GM18498 (cell line): Measurements from ENCODE around the gene LENG8.
A peak's percentile ranks its signal among the peaks of the same experiment; 100 is the strongest.
"Not testable (repeated sequence)": the region's sequence is repeated elsewhere in the genome, so short reads cannot be mapped to it uniquely, and the experiment has no call there.

Experiments used
- ATAC-seq: cut with Tn5 transposase; IDR thresholded peaks from one replicate; pipeline ENCODE4 v1.9.1; 2021; ENCODE audit warnings: mild to moderate bottlenecking, moderate library complexity; ENCODE audit not compliant: unreplicated experiment

The LENG8 gene

DNA sequence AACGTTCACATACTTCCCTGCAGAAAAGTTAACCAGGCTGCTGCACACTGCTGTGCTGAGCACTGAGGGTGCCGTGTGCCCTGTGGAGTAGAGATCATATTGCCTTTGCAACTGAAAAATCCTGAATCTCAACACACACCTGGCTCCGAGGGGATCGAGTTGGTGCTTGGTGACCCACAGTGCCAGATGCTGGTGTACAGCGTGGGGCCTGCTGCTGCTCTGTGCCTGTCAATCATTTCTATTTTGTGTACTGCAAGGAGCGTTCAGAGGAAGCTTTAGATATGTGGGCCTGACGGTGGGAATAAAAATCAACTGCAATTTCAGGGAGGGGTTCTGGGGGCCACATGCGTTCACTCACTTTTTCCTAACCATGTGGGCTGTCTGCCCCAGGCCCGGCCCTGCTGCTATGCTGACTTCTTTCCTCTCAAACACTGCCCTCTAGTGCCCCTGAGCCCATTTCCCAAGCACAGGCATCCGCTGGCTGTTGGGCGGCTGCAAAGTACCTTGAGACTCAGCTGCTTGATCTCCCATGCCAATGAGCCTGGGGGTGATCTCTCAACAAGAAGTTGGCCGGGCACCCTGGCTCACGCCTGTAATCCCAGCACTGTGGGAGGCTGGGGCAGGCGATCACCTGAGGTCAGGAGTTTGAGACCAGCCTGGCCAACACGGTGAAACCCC lies 9.7 kb upstream of the LENG8 start:
- no peak for ATAC-seq

DNA sequence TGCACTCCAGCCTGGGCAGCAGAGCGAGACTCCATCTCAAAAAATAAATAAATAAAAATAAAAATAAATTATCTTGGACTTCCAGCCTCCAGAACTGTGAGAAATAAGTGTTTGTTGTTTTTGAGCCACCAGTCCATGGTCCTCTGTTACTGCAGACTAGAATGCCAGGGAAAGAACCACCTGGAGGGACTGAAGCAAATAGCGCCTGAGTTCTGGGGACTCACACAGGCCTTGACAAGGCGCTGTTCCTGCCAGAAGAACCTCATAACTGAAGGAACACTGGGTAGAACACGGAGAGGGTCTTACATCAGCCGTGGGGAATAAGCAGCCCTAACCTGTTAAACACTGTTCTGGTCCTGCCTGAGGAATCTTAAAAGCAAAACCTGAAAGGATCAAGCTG lies 8.4 kb upstream of the LENG8 start:
- ATAC-seq = no peak

DNA sequence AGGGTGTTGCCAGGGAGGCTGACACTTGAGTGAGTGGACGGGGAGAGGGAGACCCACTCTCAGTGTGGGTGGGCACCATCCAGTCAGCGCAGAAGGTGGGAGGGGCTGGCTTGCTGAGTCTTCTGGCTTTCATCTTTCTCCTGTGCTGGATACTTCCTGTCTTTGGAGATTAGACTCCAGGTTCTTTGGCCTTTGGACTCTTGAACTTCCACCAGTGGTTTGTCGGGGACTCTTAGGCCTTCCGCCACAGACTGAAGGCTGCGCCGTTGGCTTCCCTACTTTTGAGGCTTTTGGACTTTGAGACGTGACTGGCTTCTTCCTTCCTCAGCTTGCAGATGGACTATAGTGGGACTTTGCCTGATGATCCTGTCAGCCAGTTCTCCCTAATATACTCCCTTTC lies 4.3 kb upstream of the LENG8 start:
- ATAC-seq = no peak

DNA sequence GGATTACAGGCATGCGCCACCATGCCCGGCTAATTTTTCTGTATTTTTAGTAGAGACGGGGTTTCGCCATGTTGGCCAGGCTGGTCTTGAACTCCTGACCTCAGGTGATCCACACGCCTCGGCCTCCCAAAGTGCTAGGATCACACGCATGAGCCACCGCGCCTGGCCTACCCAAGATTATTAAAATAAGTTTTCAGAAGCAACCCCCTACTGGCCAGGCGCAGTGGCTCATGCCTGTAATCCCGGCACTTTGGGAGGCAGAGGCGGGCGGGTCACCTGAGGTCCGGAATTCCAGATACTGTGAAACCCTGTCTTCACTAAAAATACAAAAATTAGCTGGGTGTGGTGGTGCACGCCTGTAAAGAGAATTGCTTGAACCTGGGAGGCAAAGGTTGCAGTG lies 2.6 kb upstream of the LENG8 start:
- not testable (repeated sequence) for ATAC-seq

DNA sequence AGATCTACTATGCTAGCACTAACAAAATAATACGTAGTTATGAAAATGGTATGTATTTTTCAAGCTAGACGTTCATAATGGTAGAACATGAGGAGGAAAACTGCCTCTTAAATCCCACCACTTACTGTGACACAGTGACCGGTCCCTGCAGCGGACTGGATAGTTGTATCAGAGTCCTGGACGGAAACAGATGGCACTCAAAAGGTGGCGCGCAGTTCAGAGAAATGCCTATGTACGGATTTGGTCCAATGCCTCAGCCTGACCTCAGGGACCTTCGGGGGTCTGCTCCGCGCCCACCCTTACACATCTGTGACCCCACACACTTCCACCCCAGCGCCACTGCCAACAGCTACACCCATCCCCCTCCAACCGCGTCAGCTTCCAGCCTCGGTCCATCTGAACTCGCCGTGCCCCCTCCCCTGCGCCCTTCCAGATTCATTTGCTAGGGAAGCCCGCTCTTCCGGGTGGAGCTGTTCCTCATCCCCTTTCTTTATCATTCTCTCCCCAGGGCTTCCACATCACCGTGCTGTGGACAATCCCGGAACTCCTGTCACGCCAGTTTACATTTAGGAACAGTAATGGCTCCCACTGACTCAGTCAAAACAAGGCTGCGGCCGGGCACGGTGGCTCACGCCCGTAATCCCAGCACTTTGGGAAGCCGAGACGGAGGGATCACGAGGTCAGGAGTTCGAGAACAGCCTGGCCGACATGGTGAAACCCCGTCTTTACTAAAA lies 792 bp upstream of the LENG8 start:
- ATAC-seq = peak; percentile 7

DNA sequence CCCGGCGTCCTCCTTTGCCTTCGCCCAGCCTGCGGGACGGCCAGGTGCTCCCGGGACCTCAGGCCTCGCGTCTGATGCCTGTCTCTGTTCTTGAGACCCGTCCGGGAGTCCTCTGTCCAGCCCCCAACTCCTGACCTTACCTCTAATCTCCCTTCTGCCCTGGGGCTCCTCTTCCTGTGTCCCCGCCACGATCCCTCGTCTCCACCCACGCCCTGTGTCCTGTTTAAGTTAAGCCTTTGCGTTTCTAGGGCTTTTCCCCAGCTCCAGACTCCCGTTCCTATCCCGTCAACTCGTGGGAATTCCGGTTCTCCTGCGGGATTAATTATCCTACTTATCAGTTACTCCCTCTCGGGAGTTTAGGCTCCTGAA lies 686 bp downstream of the LENG8 start:
- ATAC-seq = no peak

DNA sequence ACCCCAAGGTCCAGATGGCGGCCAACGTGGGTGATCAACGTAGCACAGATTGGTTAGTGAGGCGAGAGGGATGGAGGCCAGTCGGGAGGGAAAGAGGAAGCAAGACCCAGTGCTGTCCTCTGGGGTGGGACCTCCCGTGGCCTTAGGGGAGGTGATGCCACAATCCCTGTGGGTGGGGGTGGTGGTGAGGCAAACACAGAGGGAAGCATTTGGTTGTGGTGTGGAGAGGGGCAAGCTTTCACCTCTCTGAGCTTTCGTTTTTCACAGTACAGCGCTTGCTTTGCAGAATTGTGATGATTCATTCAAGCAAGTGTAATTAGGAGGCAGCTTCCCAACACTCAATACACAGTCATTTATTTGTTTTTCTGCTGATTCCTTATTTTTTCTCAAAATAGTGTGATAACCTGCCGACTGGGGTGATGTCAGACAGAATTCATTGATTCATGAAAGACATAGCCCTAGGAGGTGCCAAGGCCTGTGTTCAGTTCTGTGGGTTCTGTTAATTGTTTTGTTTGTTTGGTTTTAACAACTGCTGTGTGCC lies 2.4 kb downstream of the LENG8 start:
- ATAC-seq = no peak

DNA sequence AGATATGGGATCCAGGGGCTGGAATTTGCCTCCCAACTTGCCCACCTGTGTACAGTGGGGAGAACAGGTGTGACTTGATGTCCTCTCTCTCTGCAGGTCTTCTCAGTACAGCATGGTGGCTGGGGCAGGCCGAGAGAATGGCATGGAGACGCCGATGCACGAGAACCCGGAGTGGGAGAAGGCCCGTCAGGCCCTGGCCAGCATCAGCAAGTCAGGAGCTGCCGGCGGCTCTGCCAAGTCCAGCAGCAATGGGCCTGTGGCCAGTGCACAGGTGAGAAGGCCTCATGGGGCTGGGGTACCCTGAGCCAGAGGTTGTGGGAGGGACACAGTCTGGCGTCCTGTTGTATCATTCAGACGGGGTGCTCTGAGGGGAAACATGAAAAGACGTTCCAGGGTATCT lies 3.0 kb downstream of the LENG8 start:
- no peak for ATAC-seq

DNA sequence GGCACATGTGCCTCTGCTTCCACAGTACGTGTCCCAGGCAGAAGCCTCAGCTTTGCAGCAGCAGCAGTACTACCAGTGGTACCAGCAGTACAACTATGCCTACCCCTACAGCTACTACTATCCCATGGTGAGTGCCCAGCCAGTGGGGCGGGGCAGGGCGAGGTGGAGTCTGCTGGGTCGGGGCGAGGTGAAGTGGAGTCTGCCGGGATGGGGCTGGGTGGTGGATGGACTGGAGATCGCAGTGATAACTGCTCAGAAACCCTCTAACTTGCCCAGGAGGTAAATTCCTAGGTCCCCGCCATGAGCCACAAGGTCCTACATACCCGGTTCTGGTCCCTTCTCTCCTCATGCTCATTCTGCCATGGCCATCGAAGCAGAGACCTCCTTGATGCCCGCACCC lies 3.6 kb downstream of the LENG8 start:
- no peak for ATAC-seq

DNA sequence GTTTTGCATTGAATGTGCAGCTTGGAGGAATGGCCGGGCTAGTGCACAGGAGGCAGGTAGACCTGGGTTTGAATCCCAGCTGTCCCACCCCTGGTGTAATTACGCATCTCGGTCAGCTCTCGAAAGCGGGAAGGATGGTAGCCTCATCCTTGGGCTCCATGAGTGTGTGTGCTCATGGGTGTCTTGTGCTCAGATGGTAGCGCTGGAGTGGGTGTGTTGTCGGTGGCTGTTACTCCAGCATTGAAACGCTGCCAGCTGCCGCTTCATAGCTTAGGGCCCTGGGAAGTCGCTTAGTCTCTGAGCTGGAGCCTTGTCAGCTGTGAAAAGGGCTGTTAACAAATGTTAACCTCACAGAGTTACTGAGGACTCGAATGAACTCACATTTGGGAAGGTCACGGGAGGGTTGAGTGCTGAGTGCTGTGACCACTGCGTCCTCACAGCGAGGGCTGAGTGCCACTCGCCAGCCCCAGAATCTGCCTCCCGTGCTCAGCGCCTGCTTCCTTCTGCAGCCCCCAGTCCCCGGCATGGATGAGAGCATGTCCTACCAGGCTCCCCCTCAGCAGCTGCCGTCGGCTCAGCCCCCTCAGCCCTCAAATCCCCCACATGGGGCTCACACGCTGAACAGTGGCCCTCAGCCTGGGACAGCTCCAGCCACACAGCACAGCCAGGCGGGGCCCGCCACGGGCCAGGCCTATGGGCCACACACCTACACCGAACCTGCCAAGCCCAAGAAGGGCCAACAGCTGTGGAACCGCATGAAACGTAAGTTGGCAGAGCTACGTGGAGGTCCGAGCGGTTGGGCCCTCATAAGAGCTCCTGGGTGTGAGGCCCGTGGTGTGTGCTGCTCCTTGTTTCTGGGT lies 5.2 kb downstream of the LENG8 start:
- ATAC-seq = no peak

DNA sequence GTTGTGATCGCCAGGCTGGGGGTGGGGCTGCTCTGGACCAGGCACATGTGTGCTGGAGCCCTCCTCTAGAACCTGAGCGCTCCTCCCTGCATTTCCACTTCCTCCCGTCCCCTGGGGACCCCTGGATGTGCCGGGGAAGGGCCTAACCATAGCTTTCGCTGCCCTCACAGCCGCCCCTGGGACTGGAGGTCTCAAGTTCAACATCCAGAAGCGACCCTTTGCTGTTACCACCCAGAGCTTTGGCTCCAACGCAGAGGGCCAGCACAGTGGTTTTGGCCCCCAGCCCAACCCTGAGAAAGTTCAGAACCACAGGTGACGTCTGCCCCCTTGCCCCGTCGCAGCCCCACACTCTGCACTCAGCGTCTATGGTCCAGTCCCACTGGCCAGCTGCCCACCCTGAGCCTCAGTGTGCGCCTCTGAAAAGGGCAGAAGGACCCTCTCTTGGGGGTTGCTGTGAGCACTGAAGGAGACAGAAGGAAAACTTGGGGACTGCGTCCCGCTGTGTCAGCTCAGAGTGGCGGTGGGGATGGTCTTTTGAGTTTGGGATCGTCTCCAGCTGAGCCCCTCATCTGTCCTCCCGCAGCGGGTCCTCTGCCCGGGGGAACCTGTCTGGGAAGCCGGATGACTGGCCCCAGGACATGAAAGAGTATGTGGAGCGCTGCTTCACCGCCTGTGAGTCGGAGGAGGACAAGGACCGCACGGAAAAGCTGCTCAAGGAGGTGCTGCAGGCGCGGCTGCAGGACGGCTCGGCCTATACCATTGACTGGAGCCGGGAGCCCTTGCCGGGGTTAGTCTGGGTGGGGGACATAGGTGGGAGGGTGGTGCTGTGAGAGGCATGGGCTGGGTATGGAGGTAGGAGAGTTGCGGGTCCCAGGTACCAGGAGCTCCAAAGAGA lies 6.0 kb downstream of the LENG8 start:
- ATAC-seq = no peak

DNA sequence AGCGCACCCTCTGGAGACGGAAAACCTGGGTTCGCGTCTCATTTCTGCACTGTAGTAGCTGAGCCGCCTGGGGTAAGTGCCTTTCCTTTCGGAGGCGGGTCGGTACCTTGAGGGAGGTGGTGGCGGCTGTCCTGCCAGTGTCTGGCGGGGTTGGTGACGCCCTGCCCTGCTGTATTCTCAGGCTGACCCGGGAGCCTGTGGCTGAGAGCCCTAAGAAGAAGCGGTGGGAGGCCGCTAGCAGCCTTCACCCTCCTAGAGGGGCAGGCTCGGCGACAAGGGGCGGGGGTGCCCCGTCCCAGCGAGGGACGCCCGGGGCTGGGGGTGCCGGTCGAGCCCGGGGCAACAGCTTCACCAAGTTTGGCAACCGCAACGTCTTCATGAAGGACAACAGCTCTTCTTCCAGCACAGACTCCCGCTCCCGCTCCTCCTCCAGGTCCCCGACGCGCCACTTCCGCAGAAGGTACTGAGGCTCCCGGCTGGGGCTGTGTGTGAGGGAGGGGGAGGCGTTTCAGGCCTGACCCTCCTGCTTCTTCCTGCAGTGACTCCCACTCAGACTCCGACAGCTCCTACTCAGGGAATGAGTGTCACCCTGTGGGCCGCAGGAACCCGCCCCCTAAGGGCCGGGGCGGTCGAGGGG lies 6.9 kb downstream of the LENG8 start:
- ATAC-seq = no peak

DNA sequence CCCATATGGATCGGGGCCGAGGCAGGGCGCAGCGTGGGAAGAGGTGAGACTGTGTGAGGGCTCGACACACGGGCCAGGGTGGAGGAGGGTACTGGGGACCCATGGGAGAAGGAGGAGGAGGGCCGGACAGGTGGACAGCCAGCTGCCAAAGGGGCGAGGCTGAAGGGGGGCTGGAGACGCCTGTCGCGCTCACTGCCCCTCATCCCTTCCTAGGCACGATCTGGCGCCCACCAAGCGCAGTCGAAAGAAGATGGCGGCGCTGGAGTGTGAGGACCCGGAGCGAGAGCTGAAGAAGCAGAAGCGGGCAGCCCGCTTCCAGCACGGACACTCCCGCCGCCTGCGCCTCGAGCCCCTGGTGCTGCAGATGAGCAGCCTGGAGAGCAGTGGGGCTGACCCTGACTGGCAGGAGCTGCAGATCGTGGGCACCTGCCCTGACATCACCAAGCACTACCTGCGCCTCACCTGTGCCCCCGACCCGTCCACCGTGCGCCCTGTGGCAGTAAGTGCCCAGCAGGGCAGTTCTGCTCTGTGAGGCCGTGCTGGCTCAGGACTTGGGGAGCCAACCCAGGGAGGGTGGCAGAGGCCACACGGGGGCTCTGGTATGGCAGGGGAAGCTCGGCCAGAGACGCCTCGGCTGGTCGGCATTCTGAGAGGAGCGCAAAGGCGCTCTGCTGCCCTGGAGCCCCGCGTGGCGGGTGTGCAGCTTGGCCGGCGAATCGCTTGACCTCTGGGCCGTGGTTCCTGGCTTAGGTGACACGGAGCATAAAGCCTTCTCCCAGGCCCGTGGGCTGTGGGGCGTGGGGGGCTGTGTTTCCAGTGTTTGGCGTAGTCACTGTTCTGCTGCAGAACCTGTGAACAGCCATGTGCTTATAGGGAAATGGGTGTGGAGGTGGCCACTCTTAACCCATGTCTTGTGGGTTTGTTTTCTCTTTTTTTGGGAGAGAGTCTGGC lies 7.7 kb downstream of the LENG8 start:
- ATAC-seq = no peak

DNA sequence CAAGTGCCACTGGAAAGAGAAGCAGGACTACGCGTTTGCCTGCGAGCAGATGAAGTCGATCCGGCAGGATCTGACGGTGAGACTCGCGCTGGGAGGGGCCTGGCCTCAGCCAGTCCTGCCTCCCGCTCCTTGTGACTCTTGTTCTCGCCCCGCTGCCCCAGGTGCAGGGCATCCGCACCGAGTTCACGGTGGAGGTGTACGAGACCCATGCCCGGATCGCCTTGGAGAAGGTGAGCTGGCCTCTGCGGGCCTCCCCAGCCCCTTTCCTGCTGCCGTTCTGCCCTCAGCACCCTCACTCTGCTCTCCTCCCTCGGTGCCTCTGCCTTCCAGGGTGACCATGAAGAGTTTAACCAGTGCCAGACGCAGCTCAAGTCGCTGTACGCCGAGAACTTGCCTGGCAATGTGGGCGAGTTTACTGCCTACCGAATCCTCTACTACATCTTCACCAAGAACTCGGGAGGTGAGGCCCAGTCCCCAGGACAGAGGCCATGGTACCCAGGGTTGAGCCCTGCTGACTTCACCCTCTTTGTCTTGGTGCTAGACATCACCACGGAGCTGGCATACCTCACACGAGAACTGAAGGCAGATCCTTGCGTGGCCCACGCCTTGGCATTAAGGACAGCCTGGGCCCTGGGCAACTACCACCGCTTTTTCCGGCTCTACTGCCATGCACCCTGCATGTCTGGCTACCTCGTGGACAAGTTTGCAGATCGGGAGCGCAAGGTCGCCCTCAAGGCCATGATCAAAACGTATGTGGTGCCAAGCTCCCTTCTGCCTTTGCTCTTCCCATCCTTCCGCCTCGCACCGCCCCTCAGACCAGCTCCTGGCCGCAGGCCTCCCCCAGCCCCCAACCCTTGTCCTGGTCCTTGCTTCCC lies 9.0 kb downstream of the LENG8 start:
- no peak for ATAC-seq

DNA sequence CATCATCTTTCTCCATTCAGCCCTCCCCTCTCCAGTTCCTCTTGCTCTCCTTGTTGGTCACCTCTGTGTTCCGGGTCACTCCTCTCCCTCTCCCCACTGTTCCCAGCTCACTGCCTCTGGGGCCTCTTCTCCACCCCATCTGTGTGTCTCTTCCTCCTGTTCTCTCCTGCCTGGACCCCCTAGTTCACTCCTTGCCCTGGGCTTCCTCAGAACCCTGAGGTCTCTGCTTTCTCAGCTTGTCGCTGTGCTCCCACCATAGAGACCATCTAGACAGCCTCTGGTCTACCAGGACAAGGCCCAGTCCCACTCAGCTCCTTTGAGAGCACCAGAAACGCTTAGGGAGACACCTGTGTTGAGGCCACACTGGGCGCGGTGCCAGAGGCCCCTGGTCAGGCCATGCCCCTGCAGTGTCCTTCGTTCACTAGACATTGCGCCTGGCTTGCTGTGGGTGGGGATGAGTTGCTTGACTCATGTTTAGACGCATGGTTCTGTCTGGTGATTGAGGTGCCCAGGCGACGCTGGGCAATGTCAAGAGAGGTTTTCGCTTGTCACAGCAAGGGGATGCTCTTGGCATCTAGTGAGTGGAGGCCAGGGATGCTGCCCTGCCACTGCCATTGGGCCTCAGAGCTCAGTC lies 9.8 kb downstream of the LENG8 start:
- ATAC-seq = no peak

DNA sequence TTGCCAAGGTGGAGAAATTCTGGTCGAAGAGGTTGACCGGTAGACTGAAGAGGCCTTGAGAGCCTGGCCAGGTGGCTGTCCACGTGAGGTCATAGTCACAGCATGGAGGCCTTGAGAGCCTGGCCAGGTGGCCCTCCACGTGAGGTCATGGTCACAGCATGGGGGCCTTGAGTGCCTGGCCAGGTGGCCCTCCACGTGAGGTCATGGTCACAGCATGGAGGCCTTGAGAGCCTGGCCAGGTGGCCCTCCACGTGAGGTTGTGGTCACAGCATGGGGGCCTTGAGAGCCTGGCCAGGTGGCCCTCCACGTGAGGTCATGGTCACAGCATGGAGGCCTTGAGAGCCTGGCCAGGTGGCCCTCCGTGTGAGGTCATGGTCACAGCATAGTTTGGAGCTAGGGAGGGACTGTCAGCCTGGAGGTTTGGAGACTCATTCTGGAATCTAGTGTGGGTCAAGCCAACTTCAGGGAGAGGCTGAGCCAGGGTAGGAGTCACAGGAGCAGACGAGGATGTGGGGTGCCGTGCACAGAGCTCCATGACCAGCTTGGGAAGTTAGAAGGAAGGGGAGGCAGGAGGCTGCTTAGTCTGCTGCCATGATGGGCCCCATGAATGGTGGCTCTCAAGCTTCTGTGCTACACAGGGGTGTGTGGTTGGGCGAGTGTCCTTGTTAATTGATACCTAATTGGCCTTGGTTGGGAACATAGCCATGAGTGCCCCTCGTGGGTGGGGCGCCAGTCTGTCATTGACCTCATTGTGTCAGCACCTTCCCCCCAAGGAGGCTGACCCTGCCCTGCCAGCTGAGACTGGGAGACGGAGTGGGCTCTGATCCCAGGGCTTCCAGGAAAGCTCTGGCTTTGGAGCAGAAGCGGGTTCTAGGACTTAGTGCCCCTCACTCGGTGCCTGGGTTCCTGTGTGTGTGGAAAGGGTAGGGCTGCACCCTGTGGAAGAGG lies 10.6 kb downstream of the LENG8 start:
- ATAC-seq = no peak
